GM04503 (cell line): ENCODE measurements around the gene CACNA2D4.

Source experiments
- DNase-seq: peaks from one replicate; pipeline ENCODE4 v3.0.0-alpha.2; 2012; ENCODE audit warnings: low read depth

The CACNA2D4 gene

GRCh38 chr12:1870086-1870485 lies 48.4 kb downstream of the CACNA2D4 start:
- no peak for DNase-seq

DNA sequence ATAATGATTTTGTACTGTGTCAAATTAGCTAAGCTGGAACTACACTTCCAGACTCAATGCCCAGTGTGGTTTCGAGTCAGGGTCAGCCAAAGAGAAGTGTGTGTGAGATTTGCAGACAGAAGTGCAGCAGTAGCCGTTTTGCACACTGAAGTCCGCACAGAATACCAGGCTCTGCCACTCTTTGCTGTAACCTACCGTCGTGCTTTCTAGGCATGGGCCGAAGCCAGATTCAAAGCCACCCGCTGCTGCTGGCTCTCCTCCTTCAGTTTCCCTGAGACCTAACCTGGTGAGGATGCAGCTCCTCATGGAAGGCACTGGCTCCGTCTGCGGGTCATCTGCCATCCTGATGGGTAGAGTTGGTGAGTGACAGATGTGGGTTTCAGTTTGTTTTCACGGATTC lies 49.3 kb downstream of the CACNA2D4 start:
- DNase-seq, result no peak

DNA sequence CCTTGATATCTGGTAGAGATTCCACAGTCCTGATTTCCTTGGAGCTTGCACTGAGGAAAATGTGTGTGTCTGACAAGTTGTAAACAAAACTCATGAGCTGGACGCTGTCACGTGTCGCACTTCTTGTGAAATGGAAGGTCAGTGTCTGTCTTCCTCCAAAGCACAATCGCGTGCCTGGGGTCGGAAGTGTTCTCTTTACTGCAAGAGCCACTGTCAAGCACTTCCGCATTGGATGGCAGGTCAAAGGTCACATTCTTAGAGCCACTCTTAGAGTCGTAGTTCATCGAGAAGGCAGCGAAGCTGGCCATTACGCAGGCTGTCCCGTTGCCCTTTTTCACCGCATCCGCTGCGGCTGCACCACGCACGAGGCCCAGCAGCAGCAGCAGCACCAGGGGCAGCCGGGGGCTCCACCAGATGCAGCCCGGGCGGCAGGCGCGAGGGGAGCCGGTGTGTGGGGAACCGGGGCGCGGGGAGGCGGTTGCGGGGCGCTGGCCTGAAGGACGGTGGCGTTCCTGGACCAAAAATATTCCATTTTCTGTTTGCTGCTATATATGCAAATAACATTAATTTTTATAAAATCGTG lies 53.1 kb downstream of the CACNA2D4 start:
- no peak for DNase-seq

DNA sequence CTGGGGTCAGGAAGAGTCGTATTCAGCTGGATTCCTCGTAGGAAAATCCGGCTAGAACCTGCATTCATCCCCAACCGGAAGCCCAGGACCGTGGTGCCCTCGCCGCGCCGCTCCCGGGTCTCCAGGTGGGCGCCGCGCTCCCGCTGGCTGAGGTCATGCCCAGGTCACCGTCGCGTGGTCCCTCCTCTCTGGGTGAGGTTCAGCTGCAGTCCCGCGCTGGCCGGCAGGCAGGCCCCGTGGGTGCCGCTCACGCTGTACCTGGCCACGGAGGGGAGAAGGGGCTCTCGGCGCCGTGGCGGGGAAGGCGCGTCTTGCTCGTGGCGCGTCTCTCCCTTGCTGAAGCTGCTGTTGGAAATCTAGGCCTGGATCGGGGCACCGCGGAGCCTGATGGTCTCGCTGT lies 53.6 kb downstream of the CACNA2D4 start:
- DNase-seq, result no peak

DNA sequence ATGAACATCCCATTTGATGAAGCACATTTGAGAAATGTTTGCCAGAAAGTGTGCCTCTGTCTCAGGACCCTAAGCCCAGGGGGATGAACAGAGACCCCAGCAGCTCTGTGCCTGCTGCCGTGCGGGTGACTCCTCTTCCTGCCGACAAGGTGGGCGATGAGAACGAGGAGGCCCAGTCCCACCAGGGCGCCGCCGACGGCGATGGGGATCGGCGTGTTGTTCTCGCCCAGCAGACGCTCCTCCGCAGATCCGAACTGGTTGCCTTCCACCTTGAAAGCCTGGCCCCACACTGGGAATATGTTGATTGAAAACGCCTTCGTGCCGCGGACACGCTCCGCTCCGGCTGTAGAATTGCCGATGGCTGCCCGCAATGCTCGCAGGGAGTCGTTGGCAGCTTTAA lies 54.0 kb downstream of the CACNA2D4 start:
- DNase-seq, result no peak

- DNase-seq, result no peak
Measured at GRCh38 chr12:1863823-1864222, 54.6 kb downstream of the CACNA2D4 start.

DNA sequence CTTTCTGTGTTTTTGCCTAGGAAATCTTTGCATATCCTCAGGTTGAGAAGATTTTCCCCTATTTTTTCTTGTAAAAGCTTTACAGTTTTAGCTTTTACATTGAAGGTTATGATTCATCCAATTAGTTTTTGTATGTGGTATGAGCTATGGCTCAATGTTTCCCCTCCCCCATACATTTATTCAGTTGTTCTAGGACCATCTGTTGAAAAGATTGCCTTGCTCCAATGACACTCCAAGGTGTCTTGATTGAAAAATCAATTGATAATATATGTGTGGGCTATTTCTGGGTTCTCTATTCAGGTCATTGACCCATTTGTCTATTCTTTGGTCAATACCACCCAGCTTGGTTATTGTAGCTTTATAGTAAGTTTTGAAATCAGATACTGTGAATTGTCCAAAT lies 55.5 kb downstream of the CACNA2D4 start:
- no peak for DNase-seq

DNA sequence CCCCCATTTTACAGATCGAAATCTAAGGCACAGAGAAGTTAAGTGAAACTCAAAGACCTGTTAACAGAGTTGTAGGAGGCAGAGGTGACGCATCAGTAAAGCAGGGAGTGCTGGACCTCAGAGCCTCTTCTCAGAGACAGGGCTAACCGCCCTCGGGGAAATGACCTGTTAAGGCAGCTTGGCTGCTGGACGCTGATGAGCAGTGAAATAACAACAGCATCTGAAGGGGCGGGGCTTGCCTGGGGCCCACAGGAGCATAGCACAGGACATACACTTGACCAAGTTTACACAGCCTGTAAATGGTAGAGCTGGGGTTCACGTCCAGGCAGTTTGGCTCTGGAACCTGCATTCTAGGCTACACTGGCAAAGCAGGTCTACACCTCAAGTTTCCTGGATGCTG lies 58.8 kb downstream of the CACNA2D4 start:
- no peak for DNase-seq

DNA sequence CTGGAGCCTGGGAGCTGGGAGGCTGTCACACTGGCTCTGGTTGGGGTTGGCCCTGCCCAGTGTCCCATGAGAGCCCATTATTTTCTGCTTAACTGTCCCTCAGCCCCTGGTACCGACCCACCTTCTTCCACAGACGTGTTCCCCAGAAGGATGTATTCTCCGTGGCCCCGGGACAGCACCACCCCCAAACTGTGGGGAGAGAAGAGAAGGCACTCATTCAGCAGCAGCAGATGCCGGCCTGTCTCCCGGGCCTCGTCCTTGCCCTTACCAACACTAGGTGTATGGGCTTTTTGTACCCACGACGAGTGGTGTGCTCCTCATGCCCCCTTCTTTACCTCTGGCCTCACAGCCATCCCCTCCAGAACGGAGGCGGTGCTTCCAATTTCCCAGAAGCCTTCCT lies 60.0 kb downstream of the CACNA2D4 start:
- no peak for DNase-seq

DNA sequence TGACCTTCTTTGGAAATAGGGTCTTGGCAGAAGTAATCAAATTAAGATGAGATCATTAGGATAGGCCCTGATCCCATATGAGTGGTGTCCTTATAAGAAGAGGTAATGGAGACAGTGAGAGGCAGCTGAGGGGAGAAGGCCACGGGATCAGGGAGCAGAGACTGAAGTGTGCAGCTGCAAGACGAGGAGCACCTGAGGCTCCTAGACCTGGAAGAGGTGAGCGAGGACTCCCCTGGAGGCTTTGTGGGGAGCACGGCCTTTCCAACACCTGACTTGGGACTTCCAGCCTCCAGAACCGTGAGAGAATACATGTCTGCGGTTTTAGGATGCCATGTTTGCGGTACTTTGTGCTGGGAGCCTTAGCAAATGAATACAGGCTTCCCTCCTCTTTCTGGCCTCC lies 60.6 kb downstream of the CACNA2D4 start:
- DNase-seq, result no peak

GRCh38 chr12:1857086-1857485 lies 61.4 kb downstream of the CACNA2D4 start:
- no peak for DNase-seq

- no peak for DNase-seq
Measured at GRCh38 chr12:1855241-1855640, 63.2 kb downstream of the CACNA2D4 start.

- DNase-seq, result no peak
Measured at GRCh38 chr12:1853716-1854115, 64.7 kb downstream of the CACNA2D4 start.

DNA sequence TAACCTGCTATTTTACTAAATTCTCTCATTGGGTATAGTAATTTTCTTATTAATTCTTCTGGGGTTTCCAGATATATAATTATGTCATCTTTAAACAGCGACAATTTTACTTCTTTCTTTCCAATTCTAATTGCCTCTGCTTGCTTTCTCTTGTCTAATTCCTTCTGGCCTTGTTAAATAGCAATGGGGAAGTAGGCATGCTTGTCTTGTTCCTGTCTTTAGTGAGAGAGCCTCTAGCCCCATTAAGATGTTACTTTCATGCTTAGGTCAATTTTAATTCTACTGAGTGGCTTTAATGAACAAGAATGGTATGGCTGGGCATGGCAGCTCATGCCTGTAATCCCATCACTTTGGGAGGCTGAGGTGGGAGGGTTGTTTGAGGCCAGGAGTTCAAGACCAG lies 66.4 kb downstream of the CACNA2D4 start:
- DNase-seq, result no peak

GRCh38 chr12:1851151-1851701 lies 67.2 kb downstream of the CACNA2D4 start:
- DNase-seq, result peak; percentile 68

DNA sequence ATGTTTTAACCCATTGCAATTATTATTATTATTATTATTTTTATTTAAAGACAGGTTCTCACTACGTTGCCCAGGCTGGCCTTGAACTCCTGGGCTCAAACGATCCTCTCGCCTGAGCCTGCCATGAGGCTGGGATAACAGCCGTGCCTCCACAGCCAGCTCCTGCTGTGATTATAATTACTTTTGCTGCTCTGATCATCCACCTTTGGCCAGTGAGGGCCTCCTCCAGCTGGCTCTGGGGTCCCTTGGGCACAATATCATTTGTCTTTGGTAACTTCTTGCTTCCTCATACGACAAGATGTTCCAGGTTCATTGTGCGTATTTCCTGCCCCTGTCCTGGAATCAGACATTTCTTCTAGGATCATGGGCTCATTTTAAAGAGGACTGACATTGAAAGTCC lies 69.7 kb downstream of the CACNA2D4 start:
- no peak for DNase-seq

- DNase-seq, result no peak
Measured at GRCh38 chr12:1848146-1848545, 70.3 kb downstream of the CACNA2D4 start.

GRCh38 chr12:1847411-1847810 lies 71.0 kb downstream of the CACNA2D4 start:
- DNase-seq, result no peak

GRCh38 chr12:1846421-1847405 lies 71.7 kb downstream of the CACNA2D4 start:
- no peak for DNase-seq

DNA sequence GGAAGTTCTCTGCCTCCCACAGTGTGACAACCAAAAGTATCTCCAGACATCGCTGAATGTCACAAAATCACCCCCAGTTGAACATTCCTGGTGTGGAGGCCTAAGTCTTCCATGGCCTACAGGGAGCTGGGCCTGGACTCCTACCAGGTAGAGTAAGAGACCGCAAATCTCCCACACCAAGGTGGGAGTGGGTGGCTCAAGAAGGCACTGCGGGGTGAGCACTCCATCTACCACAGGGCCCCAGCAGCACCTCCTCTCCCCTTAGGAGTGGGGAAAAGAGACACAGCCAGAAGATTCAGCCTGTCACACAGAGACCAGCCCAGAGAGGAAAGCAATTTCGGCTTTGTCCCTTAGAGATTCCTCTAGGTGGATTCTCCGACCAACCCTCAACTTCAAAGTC lies 72.6 kb downstream of the CACNA2D4 start:
- no peak for DNase-seq

- no peak for DNase-seq
Measured at GRCh38 chr12:1845427-1845826, 73.0 kb downstream of the CACNA2D4 start.

DNA sequence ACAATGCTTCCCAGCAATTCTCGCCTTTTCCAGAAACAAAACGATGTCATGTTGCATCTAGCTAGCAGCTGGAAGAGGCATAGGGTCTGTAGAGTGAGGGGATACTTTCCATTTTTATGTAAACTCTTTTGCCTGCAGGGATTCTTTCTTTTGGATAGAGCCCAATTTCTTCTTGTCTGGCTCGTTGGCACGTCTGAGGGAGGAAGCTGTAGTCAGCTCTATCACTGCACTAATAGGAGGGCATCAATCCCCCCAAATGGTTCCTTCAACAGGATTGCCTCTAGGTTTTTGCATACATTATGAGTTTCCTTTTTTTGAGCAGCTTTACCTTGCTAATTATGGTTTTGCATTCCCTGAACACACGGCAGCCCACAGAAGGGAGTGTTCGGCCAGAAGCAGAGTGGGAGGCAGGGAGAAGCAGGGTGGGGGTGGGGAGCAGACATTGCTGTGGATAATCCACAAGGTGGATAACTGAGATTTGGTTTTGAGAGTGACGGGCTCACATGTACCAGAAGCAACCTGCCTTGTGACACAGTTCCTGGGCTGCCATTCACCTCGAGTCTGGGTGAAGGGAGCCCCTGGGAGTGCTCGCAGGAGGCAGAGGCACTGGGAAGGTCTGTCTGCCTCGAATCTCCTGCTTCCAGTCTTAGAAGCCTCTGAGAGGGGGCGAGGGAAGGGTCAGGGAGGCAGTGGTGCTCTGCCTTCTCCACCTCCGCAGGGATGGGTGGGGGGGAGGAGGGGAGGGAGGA lies 73.6 kb downstream of the CACNA2D4 start:
- DNase-seq, result no peak

- DNase-seq, result no peak
Measured at GRCh38 chr12:1844223-1844622, 74.2 kb downstream of the CACNA2D4 start.
